Neutrophil (primary cell): ENCODE measurements around the gene RASSF5.
A peak's percentile ranks its signal among the peaks of the same experiment; 100 is the strongest.
"Not testable (repeated sequence)": the region's sequence is repeated elsewhere in the genome, so short reads cannot be mapped to it uniquely, and the experiment has no call there.

Experiments
- H3K27ac ChIP-seq: fragments of 200-600 bp; sonication (generic); 2 replicates; pipeline ENCODE4 v1.5.1; 2016; ENCODE audit warnings: mild to moderate bottlenecking, moderate library complexity
- H3K27me3 ChIP-seq: fragments of 200-600 bp; sonication (generic); 2 replicates; pipeline ENCODE4 v1.6.0; 2016; ENCODE audit warnings: mild to moderate bottlenecking
- H3K36me3 ChIP-seq: fragments of 200-600 bp; sonication (generic); 2 replicates; pipeline ENCODE4 v1.5.1; 2017
- H3K4me1 ChIP-seq, 2 experiments: fragments of 200-600 bp in 1 of 2; sonication (generic) in 1 of 2; 1 replicate in 1 of 2; 2 replicates in 1 of 2; pipeline versions ENCODE4 v1.5.1 to v1.6.1; 2013 to 2016; ENCODE audit warnings: low read depth in 1 of 2, low read length in 1 of 2, mild to moderate bottlenecking in 1 of 2, moderate library complexity in 1 of 2; ENCODE audit not compliant: control insufficient read depth in 1 of 2, insufficient read depth in 1 of 2
- H3K4me3 ChIP-seq, 2 experiments: fragments of 200-600 bp in 1 of 2; sonication (generic) in 1 of 2; 1 replicate in 1 of 2; 2 replicates in 1 of 2; pipeline ENCODE4 v1.5.1; 2013 to 2016; ENCODE audit warnings: low read depth in 1 of 2, low read length in 1 of 2, mild to moderate bottlenecking in 1 of 2, moderate library complexity in 1 of 2
- H3K9me3 ChIP-seq: fragments of 200-600 bp; sonication (generic); 2 replicates; pipeline ENCODE4 v1.5.1; 2016
- CTCF ChIP-seq: fragments of 200-600 bp; sonication (generic); IDR thresholded peaks from 2 replicates; pipeline ENCODE4 v1.5.1; 2016; ENCODE audit warnings: antibody characterized with exemption

Gene RASSF5

GRCh38 chr1:206606867-206607266, 99.5 kb downstream of the RASSF5 start:
- Histone ChIP-seq H3K27me3 (no peaks in the 10 kb centered on the region), H3K36me3 (peaks cover 13% of the 10 kb centered on the region), H3K4me3 (no peak overlapping the region), H3K27ac (no peak overlapping the region), H3K4me1 (peaks cover 5% of the 10 kb centered on the region in 2 experiments), H3K9me3 (no peaks in the 10 kb centered on the region)
- no peak for TF ChIP-seq CTCF

GRCh38 chr1:206608108-206608698, 100.9 kb downstream of the RASSF5 start:
- Histone ChIP-seq H3K36me3 (peaks cover 8% of the 10 kb centered on the region), H3K4me3 (no peak overlapping the region), H3K27ac (no peak overlapping the region), H3K9me3 (no peaks in the 10 kb centered on the region), H3K4me1 (peaks cover 9 to 14% of the 10 kb centered on the region in 2 experiments), H3K27me3 (no peaks in the 10 kb centered on the region)
- TF ChIP-seq CTCF: peak; percentile 49

- no peaks in the 10 kb centered on the region for H3K9me3 ChIP-seq
- H3K27me3 ChIP-seq: no peaks in the 10 kb centered on the region
- H3K4me1 ChIP-seq: peaks cover 9 to 14% of the 10 kb centered on the region in 2 experiments
- H3K36me3 ChIP-seq: peaks cover 4% of the 10 kb centered on the region
- H3K4me3 ChIP-seq: no peak overlapping the region
- TF ChIP-seq CTCF: no peak
- H3K27ac ChIP-seq: no peak overlapping the region
Measured at GRCh38 chr1:206609229-206609991, 102.1 kb downstream of the RASSF5 start.

GRCh38 chr1:206612129-206612876, 105.0 kb downstream of the RASSF5 start, which contains the start of gene EIF2D:
EIF2D (minus strand) TSS chr1:206612465; CDS start chr1:206612342, 123 bp downstream.
- peak; percentile 99 for TF ChIP-seq CTCF
- Histone ChIP-seq H3K4me3 (peak within 1 kb of the TSS; percentile 55 to 67), H3K27me3 (no peaks in the 10 kb centered on the region), H3K4me1 (peaks cover 9 to 14% of the 10 kb centered on the region in 2 experiments), H3K36me3 (no peaks in the 10 kb centered on the region), H3K9me3 (no peaks in the 10 kb centered on the region), H3K27ac (peak within 1 kb of the TSS; percentile 63)

DNA sequence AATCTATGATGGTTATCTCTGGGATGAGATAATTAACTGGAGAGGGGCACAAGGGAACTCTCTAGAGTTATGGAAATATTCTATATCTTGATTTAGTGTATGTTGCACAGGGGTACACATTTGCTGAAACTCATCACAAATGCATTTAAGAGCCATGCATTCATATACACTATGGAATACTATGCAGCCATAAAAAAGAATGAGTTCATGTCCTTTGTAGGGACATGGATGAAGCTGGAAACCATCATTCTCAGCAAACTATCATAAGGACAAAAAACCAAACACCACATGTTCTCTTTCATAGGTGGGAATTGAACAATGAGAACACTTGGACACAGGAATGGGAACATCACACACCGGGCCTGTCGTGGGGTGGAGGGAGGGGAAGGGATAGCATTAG, 119.1 kb downstream of the RASSF5 start:
- H3K4me3 ChIP-seq, H3K4me1 ChIP-seq, H3K9me3 ChIP-seq, H3K36me3 ChIP-seq, H3K27me3 ChIP-seq, H3K27ac ChIP-seq: not testable (repeated sequence)
